ENCODE results near the gene POLD3. TPM values are rescaled to one million over a fixed set of nuclear protein-coding genes. Genes with fewer than 3 reads are reported as not detected.

The POLD3 gene
- total RNA-seq, 1 donor from 2014 or later: 5.6 TPM

DNA sequence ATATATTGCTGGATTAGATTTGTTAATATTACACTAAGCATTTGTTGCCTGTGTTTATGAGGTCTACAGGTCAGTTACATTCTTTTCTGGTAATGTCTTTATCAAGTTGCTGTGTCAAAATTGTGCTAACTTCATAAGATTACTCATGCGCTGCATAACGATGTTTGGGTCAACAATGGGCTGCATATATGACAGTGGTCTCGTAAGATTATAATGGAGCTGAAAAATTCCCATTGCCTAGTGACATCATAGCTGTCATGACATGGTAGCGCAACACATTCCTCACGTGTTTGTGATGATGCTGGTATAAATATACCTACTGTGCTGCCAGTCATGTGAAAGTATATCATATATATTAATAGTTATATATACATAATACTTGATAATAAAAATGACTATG is 34.2 kb downstream of the POLD3 start:
- no peak for DNase-seq
- ATAC-seq (ENCODE audit: poor library complexity): no peak
- intact Hi-C loops (cut with DNase I): no loop called here

DNA sequence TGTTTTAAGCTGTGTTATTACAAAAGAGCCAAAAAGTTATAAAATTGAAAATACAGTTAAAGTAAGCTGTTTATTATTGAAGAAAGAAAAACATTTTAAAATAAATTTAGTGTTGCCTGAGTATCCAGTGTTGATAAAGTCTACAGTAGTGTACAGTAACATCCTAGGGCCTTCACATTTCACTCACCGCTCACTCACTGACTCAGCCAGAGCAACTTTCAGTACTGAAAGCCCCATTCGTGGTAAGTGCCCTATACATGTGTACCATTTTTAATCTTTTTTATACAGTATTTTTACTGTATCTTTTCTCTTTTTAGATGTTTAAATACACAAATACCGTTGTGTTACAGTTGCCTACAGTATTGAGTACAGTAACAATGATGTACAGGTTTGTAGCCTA is 35.0 kb downstream of the POLD3 start:
- intact Hi-C loops (cut with DNase I): no loop called here
- no peak for ATAC-seq (ENCODE audit: poor library complexity)

DNA sequence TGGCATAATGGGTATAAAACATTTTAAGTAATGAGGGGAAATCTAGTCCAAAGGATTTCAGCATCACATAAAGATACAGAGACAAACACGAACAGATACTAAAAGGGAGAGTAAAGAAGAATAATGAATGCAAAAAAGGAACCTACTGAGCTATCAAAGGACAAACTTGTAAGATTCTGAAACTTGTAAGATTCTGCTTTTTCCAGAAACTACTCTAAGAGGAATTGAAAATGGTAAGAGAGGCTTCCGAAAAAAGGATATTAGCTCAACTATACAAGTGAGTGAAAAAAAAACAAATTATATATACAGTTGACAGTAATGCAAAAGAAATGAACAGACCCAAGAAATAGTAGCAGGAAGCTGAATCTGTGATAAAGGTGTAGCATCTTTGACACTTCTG is 37.7 kb downstream of the POLD3 start:
- DNase-seq (no peak), ATAC-seq (ENCODE audit: poor library complexity) (no peak)
- intact Hi-C loops (cut with DNase I): loop anchor here (10.0 kb wide), 1 partner anchor 105 kb away; the partner anchor contains the start of gene CHRDL2

More for the DNA sequence above, 35.0 kb downstream of the POLD3 start:
- DNase-seq: no peak

GRCh38 chr11:74633406-74634393 is 41.3 kb downstream of the POLD3 start:
- DNase-seq: no peak
- intact Hi-C loops (cut with DNase I): loop anchor here (10.0 kb wide), 1 partner anchor 101 kb away; the partner anchor contains the start of gene CHRDL2
- no peak for ATAC-seq (ENCODE audit: poor library complexity)

- ATAC-seq (ENCODE audit: poor library complexity) (peak; percentile 81), DNase-seq (no peak)
- intact Hi-C loops (cut with DNase I): loop anchor here (10.0 kb wide), 1 partner anchor 100 kb away; the partner anchor contains the start of gene CHRDL2
Measured at GRCh38 chr11:74634537-74634936, 42.2 kb downstream of the POLD3 start.

GRCh38 chr11:74636630-74637184 is 44.3 kb downstream of the POLD3 start:
- DNase-seq (no peak), ATAC-seq (ENCODE audit: poor library complexity) (no peak)
- intact Hi-C loops (cut with DNase I): loop anchor here (10.0 kb wide), 1 partner anchor 98 kb away; the partner anchor contains the start of gene CHRDL2

GRCh38 chr11:74637700-74638099 is 45.3 kb downstream of the POLD3 start:
- intact Hi-C loops (cut with DNase I): loop anchor here (10.0 kb wide), 1 partner anchor 97 kb away; the partner anchor contains the start of gene CHRDL2
- DNase-seq: no peak
- ATAC-seq (ENCODE audit: poor library complexity): no peak

DNA sequence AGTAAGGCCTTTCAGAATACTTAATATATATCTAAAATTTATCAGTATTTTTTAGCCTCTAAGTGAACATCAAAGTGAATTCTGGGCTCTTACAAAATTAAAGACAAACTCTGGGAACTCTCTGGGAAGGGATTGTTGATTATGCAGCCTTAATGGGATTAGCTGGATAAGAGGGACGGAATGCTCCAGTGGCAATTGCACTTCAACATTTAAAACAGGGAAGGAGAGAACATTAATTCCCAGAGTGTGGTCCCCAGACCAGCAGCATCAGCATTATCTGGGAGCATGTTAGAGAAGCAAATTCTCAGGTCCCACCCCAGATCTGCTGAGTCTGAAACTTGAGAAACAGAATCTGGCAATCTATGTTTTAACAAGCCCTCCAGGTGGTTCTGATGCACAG is 46.5 kb downstream of the POLD3 start:
- DNase-seq (no peak), ATAC-seq (ENCODE audit: poor library complexity) (no peak)
- intact Hi-C loops (cut with DNase I): loop anchor here (10.0 kb wide), 1 partner anchor 96 kb away; the partner anchor contains the start of gene CHRDL2

DNA sequence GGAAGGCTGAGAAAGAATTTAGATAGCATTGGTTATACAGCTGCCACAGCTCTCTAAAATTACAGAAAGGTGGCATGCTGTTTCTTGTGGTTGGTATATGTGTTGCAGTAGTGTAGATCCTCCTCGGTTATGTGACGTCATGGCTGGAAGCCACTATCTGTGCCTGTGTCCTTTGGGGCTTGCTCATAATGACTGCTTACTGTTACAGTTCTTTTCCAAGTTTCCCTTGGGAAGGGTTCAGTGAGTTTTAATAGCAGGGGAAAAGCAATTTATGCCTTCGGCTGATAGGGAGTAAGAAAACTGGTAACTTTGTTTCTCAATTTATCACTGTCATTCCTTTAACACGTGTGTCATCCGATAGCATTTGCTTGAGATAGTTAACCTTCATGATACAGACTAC is 47.2 kb downstream of the POLD3 start:
- ATAC-seq (ENCODE audit: poor library complexity): peak; percentile 25
- intact Hi-C loops (cut with DNase I): loop anchor here (10.0 kb wide), 1 partner anchor 95 kb away; the partner anchor contains the start of gene CHRDL2
- no peak for DNase-seq

DNA sequence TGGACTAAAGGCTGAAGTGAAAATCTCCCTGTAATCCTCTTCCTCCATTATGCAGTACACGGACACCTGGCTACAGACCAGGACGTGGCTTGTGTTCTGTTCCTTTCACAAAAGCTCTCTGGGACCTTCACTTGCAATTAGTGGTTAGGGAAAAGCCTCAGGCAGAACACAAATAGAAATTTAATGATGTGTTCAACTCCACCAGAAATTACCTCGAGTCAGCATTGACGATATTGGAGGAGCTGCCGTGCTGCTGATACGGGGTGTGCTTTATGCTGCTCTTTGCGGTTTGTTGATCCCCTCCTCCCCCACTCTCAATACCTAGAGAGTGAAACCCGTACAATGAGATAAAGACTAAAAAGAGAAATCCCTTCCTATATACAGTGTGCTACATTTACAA is 48.9 kb downstream of the POLD3 start:
- ATAC-seq (ENCODE audit: poor library complexity): no peak
- intact Hi-C loops (cut with DNase I): no loop called here
- no peak for DNase-seq

DNA sequence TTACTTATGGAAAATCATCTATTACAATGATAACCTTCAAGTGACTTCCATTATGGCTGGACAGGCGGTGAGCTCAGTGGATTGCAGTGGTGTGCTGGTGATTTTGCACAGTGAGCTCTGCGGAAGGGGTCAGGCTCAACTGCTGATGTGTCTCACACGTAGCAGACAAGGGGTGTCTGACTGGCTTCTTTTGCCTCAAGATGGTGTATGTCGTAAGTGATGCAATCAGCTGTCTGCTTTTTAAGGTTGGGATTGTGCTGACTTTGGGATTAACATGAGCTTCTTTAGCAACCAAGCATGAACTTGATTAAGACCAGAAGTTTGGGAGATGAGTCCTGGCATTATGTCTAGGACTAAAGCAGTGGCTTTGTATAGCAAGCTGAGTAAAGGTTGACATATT is 49.5 kb downstream of the POLD3 start:
- DNase-seq (no peak), ATAC-seq (ENCODE audit: poor library complexity) (no peak)
- intact Hi-C loops (cut with DNase I): no loop called here

DNA sequence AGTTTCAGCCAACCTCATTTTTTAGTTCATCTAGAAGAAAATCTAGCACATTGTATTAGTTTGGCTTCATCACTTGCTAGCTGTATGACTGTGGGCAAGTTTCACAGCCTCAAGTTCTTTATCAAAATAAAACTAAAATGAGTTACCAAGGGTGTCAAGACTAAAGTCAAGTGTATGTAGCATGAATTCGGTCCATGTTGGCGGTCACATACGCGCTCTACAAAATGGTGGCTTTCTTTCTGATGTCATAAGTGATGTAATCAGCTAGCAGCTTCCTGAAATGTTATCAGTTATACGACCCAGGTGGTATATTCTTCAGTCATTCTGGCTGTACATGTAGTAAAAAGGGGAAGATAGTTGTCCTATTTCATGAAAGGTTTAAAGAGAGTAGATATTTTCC is 50.5 kb downstream of the POLD3 start:
- intact Hi-C loops (cut with DNase I): no loop called here
- DNase-seq: no peak
- no peak for ATAC-seq (ENCODE audit: poor library complexity)

GRCh38 chr11:74644081-74644480 is 51.7 kb downstream of the POLD3 start:
- DNase-seq (no peak), ATAC-seq (ENCODE audit: poor library complexity) (no peak)
- intact Hi-C loops (cut with DNase I): no loop called here

GRCh38 chr11:74646215-74646614 is 53.8 kb downstream of the POLD3 start:
- intact Hi-C loops (cut with DNase I): no loop called here
- ATAC-seq (ENCODE audit: poor library complexity) (no peak), DNase-seq (no peak)

DNA sequence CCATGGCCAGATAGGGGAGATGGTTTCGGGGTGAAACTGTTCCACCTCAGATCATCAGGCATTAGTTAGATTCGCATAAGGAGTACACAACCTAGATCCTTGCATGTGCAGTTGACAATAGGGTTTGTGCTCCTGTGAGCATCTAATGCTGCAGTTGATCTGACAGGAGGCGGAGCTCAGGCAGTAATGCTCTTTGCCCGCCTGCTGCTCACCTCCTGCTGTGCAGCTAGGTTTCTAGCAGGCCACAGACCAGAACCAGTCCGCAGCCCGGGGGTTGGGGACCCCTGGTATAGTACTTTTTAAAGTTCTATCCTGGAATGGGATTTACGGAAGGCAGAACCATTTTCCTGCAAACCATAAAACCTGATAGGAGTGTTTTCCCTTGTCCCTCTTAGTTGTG is 54.6 kb downstream of the POLD3 start:
- no peak for ATAC-seq (ENCODE audit: poor library complexity)
- intact Hi-C loops (cut with DNase I): no loop called here
- DNase-seq: no peak

DNA sequence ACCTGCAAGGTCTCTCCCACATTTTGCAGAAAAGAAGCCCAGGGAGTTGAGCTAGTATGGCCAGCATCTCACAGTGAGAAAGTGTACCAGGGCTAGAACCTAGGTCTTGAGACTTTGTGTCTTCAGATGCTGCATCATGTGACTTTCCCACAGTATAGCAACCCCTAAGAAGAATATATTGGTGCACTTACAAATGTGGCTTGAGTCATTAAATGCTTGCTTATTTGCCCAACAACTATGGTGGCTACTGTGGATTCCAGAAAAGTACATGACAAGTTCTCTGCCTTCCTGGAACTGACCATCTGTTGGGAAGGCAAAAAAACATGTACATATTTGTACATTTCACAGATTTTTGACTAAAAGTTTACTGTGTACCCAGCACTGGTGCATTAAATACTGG is 55.0 kb downstream of the POLD3 start:
- DNase-seq: no peak
- intact Hi-C loops (cut with DNase I): no loop called here
- ATAC-seq (ENCODE audit: poor library complexity): no peak

DNA sequence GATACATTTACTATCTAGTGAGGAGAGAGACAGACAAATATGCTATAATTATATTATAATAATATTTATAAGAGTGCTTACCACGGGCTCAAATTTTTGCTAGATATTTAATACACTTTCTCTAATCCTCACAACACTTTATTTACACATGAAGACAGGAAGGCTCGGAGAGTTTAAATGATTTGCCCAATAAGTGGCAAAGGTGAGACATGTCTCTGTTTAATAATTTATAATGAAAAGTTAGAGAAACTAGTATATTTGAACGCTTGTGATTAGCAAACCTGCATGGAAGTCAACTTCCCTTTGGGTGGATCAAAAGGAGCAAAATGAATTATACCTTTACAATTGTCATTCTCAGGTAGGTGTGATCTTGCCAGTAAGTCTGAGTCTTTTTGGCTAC is 55.4 kb downstream of the POLD3 start:
- no peak for DNase-seq
- intact Hi-C loops (cut with DNase I): no loop called here
- ATAC-seq (ENCODE audit: poor library complexity): no peak

DNA sequence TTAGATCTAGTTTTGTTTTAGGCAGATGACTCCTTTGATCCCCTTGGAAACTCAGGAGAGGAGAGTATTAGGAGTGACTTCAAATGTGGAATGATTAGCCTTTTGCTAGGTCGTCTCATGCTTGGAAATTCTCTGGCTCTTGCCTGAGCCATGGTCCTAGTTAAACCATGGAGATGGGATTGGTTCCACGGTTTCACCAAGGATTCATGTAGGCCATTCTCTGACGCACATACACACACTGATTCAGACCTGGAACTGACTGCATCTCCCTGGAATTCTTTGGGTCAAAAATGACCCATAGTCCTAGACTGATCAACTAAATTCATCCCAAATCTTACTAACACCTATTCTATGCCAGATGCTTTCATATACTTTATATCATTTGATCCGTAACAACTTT is 56.5 kb downstream of the POLD3 start:
- intact Hi-C loops (cut with DNase I): no loop called here
- ATAC-seq (ENCODE audit: poor library complexity): no peak
- DNase-seq: no peak

GRCh38 chr11:74650498-74650897 is 58.1 kb downstream of the POLD3 start:
- peak; percentile 52 for DNase-seq
- ATAC-seq (ENCODE audit: poor library complexity): peak; percentile 83
- intact Hi-C loops (cut with DNase I): no loop called here

GRCh38 chr11:74654976-74655375 is 62.6 kb downstream of the POLD3 start:
- DNase-seq (no peak), ATAC-seq (ENCODE audit: poor library complexity) (no peak)
- intact Hi-C loops (cut with DNase I): no loop called here
